Astrocyte (in vitro differentiated cells and primary cell): ENCODE data around the gene GRAMD1B. TPM values are rescaled to one million over a fixed set of nuclear protein-coding genes. Genes with fewer than 3 reads are reported as not detected.

ENCODE experiments used
- DNase-seq: peaks from one replicate; pipeline ENCODE4 v3.0.0-alpha.2; 2010; ENCODE audit warnings: low read depth
- FAIRE-seq: peaks from 2 replicates; lab custom pipeline; 2011; peaks lifted over from hg19 to GRCh38; lab: Jason Lieb, UNC
- H2AFZ ChIP-seq: 2 replicates; pipeline ENCODE4 v1.6.0; 2012; ENCODE audit warnings: low read depth, low read length, inconsistent platforms
- H3K27ac ChIP-seq: 2 replicates; pipeline ENCODE4 v1.5.1; 2011; ENCODE audit warnings: low read depth, low read length, inconsistent platforms
- H3K27me3 ChIP-seq: 2 replicates; pipeline ENCODE4 v1.6.0; 2011; ENCODE audit warnings: low read length, inconsistent platforms; ENCODE audit not compliant: insufficient read depth
- H3K36me3 ChIP-seq: 2 replicates; pipeline ENCODE4 v1.5.1; 2011; ENCODE audit warnings: low read length, inconsistent platforms; ENCODE audit not compliant: insufficient read depth
- H3K4me1 ChIP-seq: 2 replicates; pipeline ENCODE4 v1.5.1; 2011; ENCODE audit warnings: low read length, inconsistent platforms; ENCODE audit not compliant: insufficient read depth
- H3K4me2 ChIP-seq: 2 replicates; pipeline ENCODE4 v1.6.0; 2012; ENCODE audit warnings: low read length, inconsistent platforms
- H3K4me3 ChIP-seq: 2 replicates; pipeline ENCODE4 v1.5.1; 2011; ENCODE audit warnings: low read depth, mild to moderate bottlenecking, low read length, inconsistent platforms; ENCODE audit not compliant: insufficient read depth
- H3K79me2 ChIP-seq: 2 replicates; pipeline ENCODE4 v1.6.0; 2012; ENCODE audit warnings: mild to moderate bottlenecking, low read length, inconsistent platforms; ENCODE audit not compliant: insufficient read depth
- H3K9ac ChIP-seq: 2 replicates; pipeline ENCODE4 v1.6.0; 2012; ENCODE audit warnings: mild to moderate bottlenecking, low read length, inconsistent platforms
- H3K9me3 ChIP-seq: 2 replicates; pipeline ENCODE4 v1.5.1; 2012; ENCODE audit warnings: low read depth, mild to moderate bottlenecking, low read length, inconsistent platforms; ENCODE audit not compliant: insufficient read depth
- H4K20me1 ChIP-seq: 2 replicates; pipeline ENCODE4 v1.6.0; 2012; ENCODE audit warnings: low read length, inconsistent platforms; ENCODE audit not compliant: insufficient read depth
- H3K27ac Mint-ChIP-seq: one replicate; pipeline ENCODE4 v1.8.0; 2021; ENCODE audit warnings: mild to moderate bottlenecking, mixed read lengths; ENCODE audit not compliant: unreplicated experiment
- H3K27me3 Mint-ChIP-seq: one replicate; pipeline ENCODE4 v1.8.0; 2021; ENCODE audit warnings: low read depth, mixed read lengths; ENCODE audit not compliant: unreplicated experiment
- H3K36me3 Mint-ChIP-seq: one replicate; pipeline ENCODE4 v1.8.0; 2021; ENCODE audit warnings: low read depth, mixed read lengths; ENCODE audit not compliant: unreplicated experiment
- H3K4me1 Mint-ChIP-seq: one replicate; pipeline ENCODE4 v1.8.0; 2021; ENCODE audit warnings: low read depth, mixed read lengths; ENCODE audit not compliant: unreplicated experiment
- H3K4me3 Mint-ChIP-seq: one replicate; pipeline ENCODE4 v1.8.0; 2021; ENCODE audit warnings: mild to moderate bottlenecking, moderate library complexity, mixed read lengths; ENCODE audit not compliant: unreplicated experiment
- H3K9me3 Mint-ChIP-seq: one replicate; pipeline ENCODE4 v1.8.0; 2021; ENCODE audit warnings: mild to moderate bottlenecking, mixed read lengths; ENCODE audit not compliant: unreplicated experiment
- EZH2 ChIP-seq: IDR thresholded peaks from 2 replicates; pipeline ENCODE4 v1.6.1; 2012; ENCODE audit warnings: mild to moderate bottlenecking, low read length, inconsistent platforms; ENCODE audit not compliant: insufficient read depth
- total RNA-seq: library from RNA; stranded (reverse); gene quantifications from 2 replicates; pipeline ENCODE4 v1.2.1, GENCODE V29; 2021
- TF ChIP-seq, protein P1 (sequence below): IDR thresholded peaks from 2 replicates; pipeline ENCODE4 v1.5.1; 2011; ENCODE audit warnings: low read depth, mild to moderate bottlenecking, inconsistent platforms, low read length, moderate library complexity; ENCODE audit not compliant: insufficient read depth

The GRAMD1B gene
- total RNA-seq, 1 donor from 2014 or later: 6.5 TPM

GRCh38 chr11:123551079-123551478 lies 121.0 kb downstream of the GRAMD1B start:
- Histone ChIP-seq H3K4me2 (no peak overlapping the region), H3K9me3 (no peaks in the 10 kb centered on the region), H3K4me3 (no peak overlapping the region), H2AFZ (no peak overlapping the region), H4K20me1 (no peaks in the 10 kb centered on the region), H3K79me2 (no peaks in the 10 kb centered on the region), H3K27ac (no peak overlapping the region), H3K36me3 (no peaks in the 10 kb centered on the region), H3K27me3 (no peaks in the 10 kb centered on the region), H3K4me1 (peaks cover 23% of the 10 kb centered on the region), H3K9ac (no peak overlapping the region)
- Mint-ChIP-seq H3K27me3 (no peaks in the 10 kb centered on the region), H3K4me1 (peaks cover 11% of the 10 kb centered on the region), H3K36me3 (peaks cover 5% of the 10 kb centered on the region), H3K9me3 (no peaks in the 10 kb centered on the region), H3K4me3 (no peak overlapping the region), H3K27ac (peak overlapping the region; percentile 12)
- TF ChIP-seq EZH2: no peak
- TF ChIP-seq, protein P1, sequence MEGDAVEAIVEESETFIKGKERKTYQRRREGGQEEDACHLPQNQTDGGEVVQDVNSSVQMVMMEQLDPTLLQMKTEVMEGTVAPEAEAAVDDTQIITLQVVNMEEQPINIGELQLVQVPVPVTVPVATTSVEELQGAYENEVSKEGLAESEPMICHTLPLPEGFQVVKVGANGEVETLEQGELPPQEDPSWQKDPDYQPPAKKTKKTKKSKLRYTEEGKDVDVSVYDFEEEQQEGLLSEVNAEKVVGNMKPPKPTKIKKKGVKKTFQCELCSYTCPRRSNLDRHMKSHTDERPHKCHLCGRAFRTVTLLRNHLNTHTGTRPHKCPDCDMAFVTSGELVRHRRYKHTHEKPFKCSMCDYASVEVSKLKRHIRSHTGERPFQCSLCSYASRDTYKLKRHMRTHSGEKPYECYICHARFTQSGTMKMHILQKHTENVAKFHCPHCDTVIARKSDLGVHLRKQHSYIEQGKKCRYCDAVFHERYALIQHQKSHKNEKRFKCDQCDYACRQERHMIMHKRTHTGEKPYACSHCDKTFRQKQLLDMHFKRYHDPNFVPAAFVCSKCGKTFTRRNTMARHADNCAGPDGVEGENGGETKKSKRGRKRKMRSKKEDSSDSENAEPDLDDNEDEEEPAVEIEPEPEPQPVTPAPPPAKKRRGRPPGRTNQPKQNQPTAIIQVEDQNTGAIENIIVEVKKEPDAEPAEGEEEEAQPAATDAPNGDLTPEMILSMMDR: no peak
- no peak for FAIRE-seq
- DNase-seq: no peak

DNA sequence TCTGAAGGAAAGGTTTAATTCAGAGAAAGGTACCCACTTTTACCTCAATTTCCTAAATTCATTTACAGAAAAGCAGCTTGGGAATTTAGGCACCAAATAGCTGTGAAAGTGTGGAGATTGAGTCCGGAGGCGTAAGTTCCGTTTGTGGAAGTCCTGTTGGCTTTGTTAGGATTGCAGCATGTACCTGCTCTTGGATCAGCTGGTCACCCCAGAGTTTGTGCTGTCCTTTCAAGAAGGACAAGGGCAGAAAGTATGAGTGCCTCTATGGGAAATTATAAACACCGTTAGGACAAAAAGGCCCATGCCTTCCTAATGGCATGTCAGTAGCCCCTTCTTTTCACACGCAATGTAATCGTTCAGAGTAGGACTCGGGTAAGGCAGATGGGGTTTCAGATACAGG lies 126.6 kb downstream of the GRAMD1B start:
- Mint-ChIP-seq H3K4me1 (peaks cover 7% of the 10 kb centered on the region), H3K4me3 (no peak overlapping the region), H3K9me3 (no peaks in the 10 kb centered on the region), H3K27ac (no peak overlapping the region), H3K36me3 (no peaks in the 10 kb centered on the region), H3K27me3 (peaks cover 2% of the 10 kb centered on the region)
- Histone ChIP-seq H3K27me3 (no peaks in the 10 kb centered on the region), H3K4me1 (peaks cover 16% of the 10 kb centered on the region), H3K27ac (no peak overlapping the region), H3K79me2 (no peaks in the 10 kb centered on the region), H3K9ac (no peak overlapping the region), H3K4me3 (no peak overlapping the region), H2AFZ (no peak overlapping the region), H3K4me2 (no peak overlapping the region), H3K9me3 (no peaks in the 10 kb centered on the region), H3K36me3 (no peaks in the 10 kb centered on the region), H4K20me1 (peaks cover 2% of the 10 kb centered on the region)
- no peak for TF ChIP-seq EZH2
- TF ChIP-seq, protein P1: no peak
- FAIRE-seq: no peak
- no peak for DNase-seq

DNA sequence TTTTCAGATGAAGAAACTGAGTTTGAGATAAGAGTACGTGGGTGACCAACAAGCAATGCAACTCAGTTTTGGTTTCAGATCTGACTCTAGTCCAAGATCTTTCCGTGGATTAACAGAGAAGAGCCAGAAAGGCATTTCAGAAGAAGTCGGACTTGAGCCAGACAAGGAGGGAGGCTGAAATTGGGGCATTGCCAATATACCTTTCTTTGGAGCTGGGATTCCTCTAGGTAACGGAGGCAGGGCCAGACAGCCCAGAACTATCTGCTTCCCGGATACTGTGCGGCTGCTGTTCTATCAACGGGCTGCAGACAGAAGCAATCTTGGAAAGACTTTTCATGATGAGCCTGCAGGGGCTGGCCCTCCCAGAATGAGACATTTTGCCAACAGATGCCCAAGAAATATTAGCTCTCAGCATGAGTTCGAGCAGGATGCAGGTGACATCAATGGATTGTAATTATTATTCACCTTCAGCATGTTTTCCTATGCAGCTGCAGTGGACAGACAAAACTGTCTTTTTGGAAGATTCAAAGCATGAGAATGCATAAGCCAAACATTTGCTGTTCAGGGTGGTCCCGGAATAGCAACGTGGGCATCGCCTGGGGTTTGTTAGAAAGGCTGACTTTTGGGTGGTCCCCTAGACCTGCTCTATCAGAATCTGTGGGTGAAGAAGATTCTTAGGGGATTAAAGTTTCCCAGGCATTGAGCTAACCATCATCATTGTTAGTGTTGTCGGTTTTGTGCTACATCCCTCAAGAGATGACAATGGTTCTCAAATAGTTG lies 128.7 kb downstream of the GRAMD1B start:
- H3K9me3 Mint-ChIP-seq: no peaks in the 10 kb centered on the region
- TF ChIP-seq, protein P1: no peak
- TF ChIP-seq EZH2: no peak
- H3K27me3 ChIP-seq: no peaks in the 10 kb centered on the region
- no peak overlapping the region for H3K4me3 ChIP-seq
- no peak overlapping the region for H3K4me3 Mint-ChIP-seq
- no peaks in the 10 kb centered on the region for H3K36me3 Mint-ChIP-seq
- FAIRE-seq: no peak
- no peaks in the 10 kb centered on the region for H3K36me3 ChIP-seq
- H4K20me1 ChIP-seq: peaks cover 4% of the 10 kb centered on the region
- H3K27ac Mint-ChIP-seq: no peak overlapping the region
- H3K27ac ChIP-seq: no peak overlapping the region
- peak overlapping the region; percentile 94 for H3K4me2 ChIP-seq
- peaks cover 7% of the 10 kb centered on the region for H3K4me1 Mint-ChIP-seq
- H3K4me1 ChIP-seq: peaks cover 16% of the 10 kb centered on the region
- no peak overlapping the region for H2AFZ ChIP-seq
- H3K9me3 ChIP-seq: no peaks in the 10 kb centered on the region
- no peak overlapping the region for H3K9ac ChIP-seq
- peak; percentile 15 for DNase-seq
- peaks cover 2% of the 10 kb centered on the region for H3K27me3 Mint-ChIP-seq
- H3K79me2 ChIP-seq: no peaks in the 10 kb centered on the region
